C4-2B (cell line): ENCODE data around the gene CALM3.

Experiments used
- H3K27ac ChIP-seq: fragments of 450-650 bp; 2 replicates; pipeline ENCODE4 v1.5.1; 2017
- CTCF ChIP-seq: fragments of 450-650 bp; conservative IDR thresholded peaks from 2 replicates; pipeline ENCODE4 v1.5.1; 2017; ENCODE audit warnings: mild to moderate bottlenecking
- ZFX ChIP-seq: fragments of 450-650 bp; IDR thresholded peaks from 2 replicates; pipeline ENCODE4 v1.6.1; 2017

The CALM3 gene

GRCh38 chr19:46606019-46606418 is 4.9 kb downstream of the CALM3 start:
- H3K27ac ChIP-seq = no peak overlapping the region
- no peak for TF ChIP-seq CTCF
- no peak for TF ChIP-seq ZFX

GRCh38 chr19:46606681-46607447 is 5.7 kb downstream of the CALM3 start:
- no peak for TF ChIP-seq ZFX
- TF ChIP-seq CTCF = no peak
- H3K27ac ChIP-seq = no peak overlapping the region

DNA sequence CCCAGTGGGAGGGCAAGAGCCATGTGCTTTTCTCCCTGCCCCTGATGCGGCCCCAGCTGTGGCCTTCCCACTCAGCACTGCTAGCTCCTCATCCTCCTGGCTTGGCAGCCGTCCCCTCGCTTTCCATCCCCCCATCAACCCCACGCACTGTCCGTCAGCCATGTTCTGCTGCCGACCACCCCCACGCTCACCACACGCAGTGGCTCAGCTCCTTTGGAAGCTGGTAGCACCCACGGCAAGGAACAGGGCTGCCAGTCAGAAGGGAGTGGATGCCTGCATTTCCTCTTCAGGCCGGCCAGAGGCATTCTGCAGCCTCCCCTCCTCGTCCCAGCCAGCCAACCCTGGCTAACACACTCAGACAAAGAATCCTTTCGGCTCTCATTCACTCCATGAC is 6.3 kb downstream of the CALM3 start:
- TF ChIP-seq ZFX = no peak
- no peak for TF ChIP-seq CTCF
- H3K27ac ChIP-seq = no peak overlapping the region

- no peak for TF ChIP-seq CTCF
- TF ChIP-seq ZFX = no peak
Observed at GRCh38 chr19:46608178-46608577, 7.0 kb downstream of the CALM3 start.

DNA sequence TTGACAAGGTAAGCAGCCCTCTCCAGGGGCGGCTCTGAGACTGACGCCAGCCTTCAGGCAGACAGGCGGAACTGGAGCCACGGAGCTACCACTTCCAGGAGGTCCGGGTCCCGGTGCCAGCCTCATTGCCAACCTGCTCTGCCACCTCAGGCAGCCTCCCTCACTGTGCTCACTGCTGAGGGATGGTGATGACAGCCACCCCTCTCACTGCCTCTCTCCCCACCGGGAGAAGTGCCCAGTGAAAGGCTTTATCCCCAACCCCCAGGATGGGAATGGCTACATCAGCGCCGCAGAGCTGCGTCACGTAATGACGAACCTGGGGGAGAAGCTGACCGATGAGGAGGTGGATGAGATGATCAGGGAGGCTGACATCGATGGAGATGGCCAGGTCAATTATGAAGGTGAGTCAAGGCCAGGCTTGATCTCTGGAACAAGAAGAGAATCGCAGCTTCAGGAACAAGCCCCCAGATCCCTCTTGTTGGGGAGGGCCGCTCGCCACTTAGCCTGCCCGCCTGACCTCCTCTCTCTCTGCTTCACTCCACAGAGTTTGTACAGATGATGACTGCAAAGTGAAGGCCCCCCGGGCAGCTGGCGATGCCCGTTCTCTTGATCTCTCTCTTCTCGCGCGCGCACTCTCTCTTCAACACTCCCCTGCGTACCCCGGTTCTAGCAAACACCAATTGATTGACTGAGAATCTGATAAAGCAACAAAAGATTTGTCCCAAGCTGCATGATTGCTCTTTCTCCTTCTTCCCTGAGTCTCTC is 7.6 kb downstream of the CALM3 start:
- TF ChIP-seq CTCF (no peak), ZFX (no peak)
- no peak overlapping the region for H3K27ac ChIP-seq

More at GRCh38 chr19:46608178-46608577, 7.0 kb downstream of the CALM3 start:
- no peak overlapping the region for H3K27ac ChIP-seq

- TF ChIP-seq CTCF = no peak
- no peak for TF ChIP-seq ZFX
- no peak overlapping the region for H3K27ac ChIP-seq
Observed at GRCh38 chr19:46609511-46610412, 8.6 kb downstream of the CALM3 start.

DNA sequence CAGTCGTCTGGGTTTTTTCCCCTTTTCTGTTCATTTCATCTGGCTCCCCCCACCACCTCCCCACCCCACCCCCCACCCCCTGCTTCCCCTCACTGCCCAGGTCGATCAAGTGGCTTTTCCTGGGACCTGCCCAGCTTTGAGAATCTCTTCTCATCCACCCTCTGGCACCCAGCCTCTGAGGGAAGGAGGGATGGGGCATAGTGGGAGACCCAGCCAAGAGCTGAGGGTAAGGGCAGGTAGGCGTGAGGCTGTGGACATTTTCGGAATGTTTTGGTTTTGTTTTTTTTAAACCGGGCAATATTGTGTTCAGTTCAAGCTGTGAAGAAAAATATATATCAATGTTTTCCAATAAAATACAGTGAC is 9.3 kb downstream of the CALM3 start:
- H3K27ac ChIP-seq = no peak overlapping the region
- TF ChIP-seq CTCF (no peak), ZFX (no peak)
